Activated CD8-positive, alpha-beta T cell treated with anti-CD3 and anti-CD28 coated beads for 36 hours (primary cell): ENCODE results near the gene CCL1. TPM values are rescaled to one million over a fixed set of nuclear protein-coding genes. Genes with fewer than 3 reads are reported as not detected.

Experiments used
- ATAC-seq: fragments of 200-7000 bp; cut with Tn5 transposase; one replicate; pipeline ENCODE4 v1.10.0; 2021; ENCODE audit warnings: mild to moderate bottlenecking, moderate library complexity
- CTCF ChIA-PET: fragments of 350-600 bp; sonication (Branson Sonifier 250); formaldehyde crosslinking; loops from one replicate; lab custom pipeline; 2021; ENCODE audit warnings: antibody characterized with exemption; lab: Charles Lee
- POLR2A ChIA-PET: fragments of 350-600 bp; sonication (Branson Sonifier 250); formaldehyde crosslinking; loops from one replicate; lab custom pipeline; 2021; ENCODE audit warnings: antibody characterized with exemption; lab: Charles Lee
- DNase-seq: peaks from one replicate; pipeline ENCODE4 v3.0.0-alpha.2; 2020
- H3K27ac Mint-ChIP-seq: one replicate; pipeline ENCODE4 v1.8.0; 2021; ENCODE audit warnings: mild to moderate bottlenecking, mixed read lengths
- H3K27me3 Mint-ChIP-seq: one replicate; pipeline ENCODE4 v1.8.0; 2021; ENCODE audit warnings: mixed read lengths
- H3K36me3 Mint-ChIP-seq: one replicate; pipeline ENCODE4 v1.8.0; 2021; ENCODE audit warnings: low read depth, mixed read lengths
- H3K4me1 Mint-ChIP-seq: one replicate; pipeline ENCODE4 v1.8.0; 2021; ENCODE audit warnings: low read depth, mixed read lengths
- H3K4me3 Mint-ChIP-seq: one replicate; pipeline ENCODE4 v1.8.0; 2021; ENCODE audit warnings: mild to moderate bottlenecking, moderate library complexity, mixed read lengths
- H3K9me3 Mint-ChIP-seq: one replicate; pipeline ENCODE4 v1.8.0; 2021; ENCODE audit warnings: mixed read lengths
- CTCF ChIP-seq: fragments of 200-600 bp; IDR thresholded peaks from one replicate; pipeline ENCODE4 v1.8.0; 2022; ENCODE audit warnings: antibody characterized with exemption, mild to moderate bottlenecking
- intact Hi-C: fragments of 100-400 bp; cut with micrococcal nuclease; formaldehyde crosslinking; loops from one replicate; pipeline ENCODE4 v1.10.0; 2022
- total RNA-seq, 2 experiments: library from RNA; stranded (reverse); gene quantifications; one replicate each; pipeline ENCODE4 v1.2.3, GENCODE V29; 2021

The CCL1 gene
- total RNA-seq, 2 experiments from 2014 or later, result not detected

- H3K27ac Mint-ChIP-seq, result no peak overlapping the region
- ATAC-seq, result no peak
- H3K27me3 Mint-ChIP-seq, result peaks cover 7% of the 10 kb centered on the region
- no peaks in the 10 kb centered on the region for H3K36me3 Mint-ChIP-seq
- POLR2A ChIA-PET, result no interaction called here
- intact Hi-C loops, result no loop called here
- no peak overlapping the region for H3K4me3 Mint-ChIP-seq
- H3K4me1 Mint-ChIP-seq, result peaks cover 4% of the 10 kb centered on the region
- no peak for TF ChIP-seq CTCF
- DNase-seq, result no peak
- CTCF ChIA-PET, result interaction anchor here (12.2 kb wide), 1 partner anchor 157 kb away, joined by 319 read pairs; no protein-coding TSS in a partner anchor
- peaks cover 3% of the 10 kb centered on the region for H3K9me3 Mint-ChIP-seq
These were observed 4.4 kb downstream of the CCL1 start for GRCh38 chr17:34358631-34359030.

- Mint-ChIP-seq H3K36me3 (no peaks in the 10 kb centered on the region), H3K4me1 (peaks cover 4% of the 10 kb centered on the region), H3K4me3 (no peak overlapping the region), H3K27me3 (peaks cover 6% of the 10 kb centered on the region), H3K9me3 (peaks cover 3% of the 10 kb centered on the region), H3K27ac (no peak overlapping the region)
- DNase-seq, result no peak
- no peak for TF ChIP-seq CTCF
- no peak for ATAC-seq
- ChIA-PET POLR2A (no interaction called here), CTCF (interaction anchor here (12.2 kb wide), 1 partner anchor 156 kb away, joined by 319 read pairs; no protein-coding TSS in a partner anchor)
- intact Hi-C loops, result no loop called here
These were observed 5.6 kb downstream of the CCL1 start for GRCh38 chr17:34357398-34357797.

- TF ChIP-seq CTCF, result no peak
- no peaks in the 10 kb centered on the region for H3K36me3 Mint-ChIP-seq
- intact Hi-C loops, result no loop called here
- ChIA-PET POLR2A (no interaction called here), CTCF (interaction anchor here (0.8 to 12.2 kb wide), 2 partner anchors 155 to 185 kb away, joined by 3 to 319 read pairs; no protein-coding TSS in a partner anchor)
- H3K4me3 Mint-ChIP-seq, result no peak within 1 kb of the TSS
- peaks cover 3% of the 10 kb centered on the region for H3K9me3 Mint-ChIP-seq
- H3K4me1 Mint-ChIP-seq, result peaks cover 4% of the 10 kb centered on the region
- ATAC-seq (no peak), DNase-seq (no peak)
- no peak within 1 kb of the TSS for H3K27ac Mint-ChIP-seq
- peaks cover 4% of the 10 kb centered on the region for H3K27me3 Mint-ChIP-seq
These were observed 6.8 kb downstream of the CCL1 start, which contains the start of gene CCL13 for GRCh38 chr17:34356194-34356593. Gene CCL13 (plus strand): TSS chr17:34356480. CDS start chr17:34356527, 47 bp downstream.

- ChIA-PET CTCF (interaction anchor here (1.3 to 12.2 kb wide), 2 partner anchors 29 to 153 kb away, joined by 3 to 319 read pairs; no protein-coding TSS in a partner anchor), POLR2A (no interaction called here)
- H3K4me1 Mint-ChIP-seq, result no peaks in the 10 kb centered on the region
- TF ChIP-seq CTCF, result no peak
- no peak overlapping the region for H3K4me3 Mint-ChIP-seq
- intact Hi-C loops, result no loop called here
- H3K27me3 Mint-ChIP-seq, result peaks cover 4% of the 10 kb centered on the region
- no peak for ATAC-seq
- H3K9me3 Mint-ChIP-seq, result peaks cover 3% of the 10 kb centered on the region
- H3K36me3 Mint-ChIP-seq, result no peaks in the 10 kb centered on the region
- H3K27ac Mint-ChIP-seq, result no peak overlapping the region
- DNase-seq, result no peak
These were observed 8.4 kb downstream of the CCL1 start for GRCh38 chr17:34354637-34355036.

GRCh38 chr17:34352191-34352590, 10.8 kb downstream of the CCL1 start:
- Mint-ChIP-seq H3K36me3 (no peaks in the 10 kb centered on the region), H3K4me3 (no peak overlapping the region), H3K27me3 (peaks cover 4% of the 10 kb centered on the region), H3K9me3 (peaks cover 3% of the 10 kb centered on the region), H3K4me1 (no peaks in the 10 kb centered on the region), H3K27ac (no peak overlapping the region)
- ATAC-seq, result no peak
- DNase-seq, result no peak
- ChIA-PET CTCF (interaction anchor here (1.5 to 2.4 kb wide), 2 partner anchors 9 to 181 kb away, joined by 3 to 21 read pairs; no protein-coding TSS in a partner anchor), POLR2A (no interaction called here)
- no peak for TF ChIP-seq CTCF
- intact Hi-C loops, result no loop called here
